Stomach (tissue), 4 donors: ENCODE results near the gene KLRD1.

Experiments
- CTCF ChIP-seq, 7 experiments: fragments of 450-650 bp in 4 of 7; fragments of 200-600 bp in 3 of 7; sonication (generic) in 3 of 7; IDR thresholded peaks; one replicate each; pipeline ENCODE4 v1.5.1; 2016 to 2019; ENCODE audit warnings: antibody characterized with exemption in 7 of 7, control low read depth in 2 of 7, mild to moderate bottlenecking in 1 of 7
- POLR2AphosphoS5 ChIP-seq, 3 donors: sonication (generic); formaldehyde crosslinking; IDR thresholded peaks; one replicate each; pipeline ENCODE4 v1.6.1; 2016; ENCODE audit warnings: antibody characterized with exemption in 3 of 3

- no peak for TF ChIP-seq POLR2AphosphoS5 (IDR thresholded peaks at IDR 0.05)
- no peak for TF ChIP-seq CTCF (IDR thresholded peaks at IDR 0.05)
Measured at GRCh38 chr12:10283027-10283426, 24.6 kb upstream of the KLRD1 start.
